CD4-positive, alpha-beta T cell treated with Interferon alpha-2 for 1 hour (primary cell): ENCODE data around the gene ASIC2.
A peak's percentile ranks its signal among the peaks of the same experiment; 100 is the strongest.
"Not testable (repeated sequence)": the region's sequence is repeated elsewhere in the genome, so short reads cannot be mapped to it uniquely, and the experiment has no call there.

Experiments used
- DNase-seq, 2 donors: peaks; one replicate each; pipeline ENCODE4 v3.0.0-alpha.2; 2020 to 2022

Gene ASIC2

GRCh38 chr17:33015716-33016346 is 277.3 kb downstream of the ASIC2 start:
- DNase-seq: no peak

- no peak for DNase-seq
Measured at GRCh38 chr17:33014751-33015150, 278.3 kb downstream of the ASIC2 start.

GRCh38 chr17:33013596-33014375 is 279.3 kb downstream of the ASIC2 start:
- DNase-seq: no peak

GRCh38 chr17:33012522-33013033 is 280.5 kb downstream of the ASIC2 start:
- DNase-seq: no peak

GRCh38 chr17:33009636-33010035 is 283.5 kb downstream of the ASIC2 start:
- no peak for DNase-seq

- no peak for DNase-seq
Measured at GRCh38 chr17:33007186-33007585, 285.9 kb downstream of the ASIC2 start.

GRCh38 chr17:33002246-33002645 is 290.8 kb downstream of the ASIC2 start:
- DNase-seq: no peak

GRCh38 chr17:32998887-32999228 is 294.2 kb downstream of the ASIC2 start:
- DNase-seq: no peak

- peak; percentile 32 to 58 for DNase-seq
Measured at GRCh38 chr17:32998111-32998886, 294.8 kb downstream of the ASIC2 start.

- no peak for DNase-seq
Measured at GRCh38 chr17:32995416-32996045, 297.6 kb downstream of the ASIC2 start.

- DNase-seq: no peak
Measured at GRCh38 chr17:32993977-32994376, 299.1 kb downstream of the ASIC2 start.

GRCh38 chr17:32992321-32993033 is 300.6 kb downstream of the ASIC2 start:
- DNase-seq: no peak

- DNase-seq: no peak
Measured at GRCh38 chr17:32988481-32989101, 304.5 kb downstream of the ASIC2 start.

- DNase-seq: not testable (repeated sequence)
Measured at GRCh38 chr17:32987868-32988267, 305.2 kb downstream of the ASIC2 start.

GRCh38 chr17:32987453-32987805 is 305.7 kb downstream of the ASIC2 start:
- not testable (repeated sequence) for DNase-seq

GRCh38 chr17:32985050-32985756 is 307.9 kb downstream of the ASIC2 start:
- DNase-seq: no peak

GRCh38 chr17:32981611-32982010 is 311.5 kb downstream of the ASIC2 start:
- not testable (repeated sequence) for DNase-seq

- no peak for DNase-seq
Measured at GRCh38 chr17:32980230-32980629, 312.9 kb downstream of the ASIC2 start.

- no peak for DNase-seq
Measured at GRCh38 chr17:32976605-32977004, 316.5 kb downstream of the ASIC2 start.

GRCh38 chr17:32976131-32976530 is 317.0 kb downstream of the ASIC2 start:
- DNase-seq: no peak

- DNase-seq: no peak
Measured at GRCh38 chr17:32971171-32971570, 321.9 kb downstream of the ASIC2 start.
